HFFc6 (cell line): ENCODE results near the gene SUN3. TPM values are rescaled to one million over a fixed set of nuclear protein-coding genes. Genes with fewer than 3 reads are reported as not detected.
A peak's percentile ranks its signal among the peaks of the same experiment; 100 is the strongest.

Source experiments
- DNase-seq: peaks from one replicate; pipeline ENCODE4 v3.0.0-alpha.2; 2018
- H3K27ac Mint-ChIP-seq: 2 replicates; pipeline ENCODE4 v1.8.0; 2020; ENCODE audit warnings: mild to moderate bottlenecking, mixed read lengths
- H3K27me3 Mint-ChIP-seq: 2 replicates; pipeline ENCODE4 v1.8.0; 2021; ENCODE audit warnings: mild to moderate bottlenecking, moderate library complexity, mixed read lengths; ENCODE audit not compliant: insufficient read depth
- H3K36me3 Mint-ChIP-seq: 2 replicates; pipeline ENCODE4 v1.8.0; 2021; ENCODE audit warnings: low read depth, mixed read lengths
- H3K4me1 Mint-ChIP-seq: 2 replicates; pipeline ENCODE4 v1.8.0; 2020; ENCODE audit warnings: low read depth, mixed read lengths
- H3K4me3 Mint-ChIP-seq: 2 replicates; pipeline ENCODE4 v1.8.0; 2020; ENCODE audit warnings: mild to moderate bottlenecking, moderate library complexity, mixed read lengths
- H3K9me3 Mint-ChIP-seq: 2 replicates; pipeline ENCODE4 v1.8.0; 2020; ENCODE audit warnings: mild to moderate bottlenecking, mixed read lengths
- total RNA-seq, 6 experiments: library from RNA; stranded (reverse); fragmentation: NEBNext Ultra II Directional; extraction: Animal tissue kit (Norgen Biotek cat#: 25700); gene quantifications; 2 replicates in 1 of 6; 3 replicates in 5 of 6; pipeline ENCODE4 v1.2.3, GENCODE V29; 2021
- TF ChIP-seq, protein P1 (sequence below): fragments of 200-600 bp; sonication (generic); IDR thresholded peaks from 2 replicates; pipeline ENCODE4 v1.5.0; 2021; ENCODE audit warnings: antibody characterized with exemption, mild to moderate bottlenecking

SUN3 gene
- total RNA-seq, 6 experiments from 2014 or later, result 1.1 to 2.1 (median 1.7) TPM; not detected in 2

DNA sequence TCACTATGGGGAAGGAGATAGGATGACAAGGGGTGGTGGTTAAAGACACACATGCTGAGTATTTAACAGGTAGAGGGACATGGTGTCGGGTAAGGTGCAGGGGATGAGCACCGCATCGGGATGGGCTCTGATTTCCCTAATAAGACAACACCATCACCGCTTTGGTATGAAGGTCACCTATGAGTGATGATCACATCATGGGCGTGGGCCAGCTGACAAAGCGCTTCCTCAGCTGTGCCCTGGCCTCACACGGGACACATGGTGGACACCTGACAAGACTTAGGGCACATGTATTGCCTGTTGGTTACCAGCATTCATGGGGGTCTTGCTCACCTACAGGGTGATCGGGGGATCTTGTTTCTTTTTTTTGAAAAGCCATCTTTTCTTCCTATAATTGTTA, 19.2 kb upstream of the SUN3 start:
- no peak overlapping the region for H3K4me3 Mint-ChIP-seq

DNA sequence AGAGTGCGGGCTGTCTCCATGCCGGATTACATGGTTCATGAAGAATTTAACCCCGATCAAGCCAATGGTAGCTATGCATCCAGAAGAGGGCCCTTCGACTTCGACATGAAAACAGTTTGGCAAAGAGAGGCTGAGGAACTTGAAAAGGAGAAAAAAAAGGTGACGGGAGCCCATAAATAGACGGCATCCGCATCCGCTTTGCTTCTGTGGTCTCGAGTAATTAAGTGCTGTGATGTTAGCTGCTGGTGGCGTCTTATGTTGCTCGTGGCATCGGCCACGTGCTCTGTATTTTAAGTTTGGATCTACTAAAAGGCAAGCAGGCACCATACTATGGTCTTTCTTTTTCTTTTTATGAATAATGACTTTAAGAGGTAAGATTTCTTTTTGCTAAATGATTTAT, 17.6 kb upstream of the SUN3 start:
- Mint-ChIP-seq H3K27ac (no peak overlapping the region), H3K4me3 (no peak overlapping the region), H3K4me1 (peaks cover 33% of the 10 kb centered on the region), H3K27me3 (peaks cover 7% of the 10 kb centered on the region), H3K9me3 (no peaks in the 10 kb centered on the region), H3K36me3 (no peaks in the 10 kb centered on the region)
- TF ChIP-seq, protein P1, sequence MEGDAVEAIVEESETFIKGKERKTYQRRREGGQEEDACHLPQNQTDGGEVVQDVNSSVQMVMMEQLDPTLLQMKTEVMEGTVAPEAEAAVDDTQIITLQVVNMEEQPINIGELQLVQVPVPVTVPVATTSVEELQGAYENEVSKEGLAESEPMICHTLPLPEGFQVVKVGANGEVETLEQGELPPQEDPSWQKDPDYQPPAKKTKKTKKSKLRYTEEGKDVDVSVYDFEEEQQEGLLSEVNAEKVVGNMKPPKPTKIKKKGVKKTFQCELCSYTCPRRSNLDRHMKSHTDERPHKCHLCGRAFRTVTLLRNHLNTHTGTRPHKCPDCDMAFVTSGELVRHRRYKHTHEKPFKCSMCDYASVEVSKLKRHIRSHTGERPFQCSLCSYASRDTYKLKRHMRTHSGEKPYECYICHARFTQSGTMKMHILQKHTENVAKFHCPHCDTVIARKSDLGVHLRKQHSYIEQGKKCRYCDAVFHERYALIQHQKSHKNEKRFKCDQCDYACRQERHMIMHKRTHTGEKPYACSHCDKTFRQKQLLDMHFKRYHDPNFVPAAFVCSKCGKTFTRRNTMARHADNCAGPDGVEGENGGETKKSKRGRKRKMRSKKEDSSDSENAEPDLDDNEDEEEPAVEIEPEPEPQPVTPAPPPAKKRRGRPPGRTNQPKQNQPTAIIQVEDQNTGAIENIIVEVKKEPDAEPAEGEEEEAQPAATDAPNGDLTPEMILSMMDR, result no peak
- DNase-seq, result no peak

More for the DNA sequence above, 19.2 kb upstream of the SUN3 start:
- Mint-ChIP-seq H3K27me3 (peaks cover 7% of the 10 kb centered on the region), H3K36me3 (no peaks in the 10 kb centered on the region), H3K9me3 (no peaks in the 10 kb centered on the region), H3K27ac (no peak overlapping the region), H3K4me1 (peaks cover 28% of the 10 kb centered on the region)
- DNase-seq, result no peak
- TF ChIP-seq, protein P1, result no peak

DNA sequence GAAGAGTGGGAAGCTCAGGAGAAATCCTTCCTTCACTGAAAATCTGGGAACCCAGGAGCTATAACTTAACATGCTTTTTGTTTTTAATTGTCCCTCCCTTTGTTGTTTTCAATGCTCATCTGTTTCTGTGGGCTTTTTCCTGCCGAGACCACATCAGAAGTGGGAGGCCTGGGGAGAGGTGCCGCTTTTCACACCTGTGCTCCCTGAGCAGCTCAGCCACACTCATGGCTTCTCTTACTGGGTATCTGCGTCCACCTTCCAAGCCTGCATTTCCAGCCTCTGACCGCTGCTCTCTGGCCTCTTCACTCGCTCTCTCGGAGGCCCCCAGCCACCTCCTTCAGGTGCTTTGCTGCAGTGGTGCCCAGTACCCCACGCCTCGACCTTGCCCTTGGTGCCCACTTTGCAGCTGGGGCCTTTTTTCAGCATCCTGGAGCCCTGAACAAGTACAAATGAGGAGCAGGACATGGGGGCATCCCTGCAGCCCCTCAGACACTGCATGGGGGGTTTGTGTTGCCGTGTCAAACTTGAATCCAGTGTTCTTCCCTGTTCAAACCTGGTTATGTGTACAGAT, 16.4 kb upstream of the SUN3 start:
- Mint-ChIP-seq H3K27me3 (peaks cover 7% of the 10 kb centered on the region), H3K4me1 (peaks cover 44% of the 10 kb centered on the region)
- TF ChIP-seq, protein P1, result no peak

DNA sequence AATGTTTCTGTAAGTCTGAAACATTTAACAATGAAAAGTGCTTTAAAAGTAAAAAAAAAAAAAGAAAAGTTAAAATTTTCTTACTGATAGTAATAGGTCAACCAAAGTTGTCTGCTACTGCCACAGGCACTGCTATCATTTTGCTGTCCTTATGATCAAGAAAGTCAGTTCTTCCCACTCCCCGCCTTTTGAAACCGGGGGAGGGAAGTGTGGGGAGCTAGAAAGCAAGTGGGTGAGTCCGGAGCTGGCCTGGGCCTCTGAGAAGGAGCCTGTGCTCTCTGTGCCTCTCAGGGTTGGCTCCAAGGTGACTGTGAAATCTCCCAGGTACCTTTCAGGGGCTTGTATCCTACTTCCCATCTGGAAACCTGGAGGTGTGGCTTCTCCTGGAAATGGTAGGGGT, 13.7 kb upstream of the SUN3 start:
- Mint-ChIP-seq H3K4me3 (no peak overlapping the region), H3K27me3 (peaks cover 4% of the 10 kb centered on the region; the same call in 1 of the 2 replicates), H3K27ac (peak overlapping the region; percentile 34; the same call in 1 of the 2 replicates), H3K4me1 (peaks cover 33% of the 10 kb centered on the region), H3K9me3 (no peaks in the 10 kb centered on the region), H3K36me3 (no peaks in the 10 kb centered on the region)
- DNase-seq, result no peak
- TF ChIP-seq, protein P1, result no peak

More for the DNA sequence above, 16.4 kb upstream of the SUN3 start:
- Mint-ChIP-seq H3K4me3 (no peak overlapping the region), H3K36me3 (no peaks in the 10 kb centered on the region), H3K9me3 (no peaks in the 10 kb centered on the region), H3K27ac (no peak overlapping the region; the same call in 1 of the 2 replicates)
- DNase-seq, result no peak

DNA sequence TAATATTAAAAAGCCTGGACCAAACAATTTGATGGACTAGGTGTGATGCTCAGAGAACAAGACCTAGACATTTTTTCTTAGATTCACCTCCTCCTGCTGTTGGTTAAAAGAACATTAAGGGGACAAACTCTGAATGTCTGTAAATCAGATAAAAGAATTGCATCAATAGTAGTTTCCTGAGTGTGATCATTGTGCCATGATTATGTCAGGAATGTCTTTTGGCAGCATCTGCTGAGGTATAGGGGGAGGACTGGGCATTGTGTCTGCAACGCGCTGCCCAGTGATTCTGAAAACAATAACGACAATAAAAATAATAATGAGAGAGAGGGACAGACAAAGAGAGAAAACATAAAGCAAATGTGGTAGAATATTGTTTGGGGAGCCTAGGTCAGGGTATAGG, 13.3 kb upstream of the SUN3 start:
- TF ChIP-seq, protein P1, result no peak
- H3K27ac Mint-ChIP-seq, result peak overlapping the region; percentile 85
- peaks cover 4% of the 10 kb centered on the region; the same call in 1 of the 2 replicates for H3K27me3 Mint-ChIP-seq
- no peaks in the 10 kb centered on the region for H3K9me3 Mint-ChIP-seq
- peak; percentile 27 for DNase-seq
- H3K4me1 Mint-ChIP-seq, result peaks cover 33% of the 10 kb centered on the region
- no peaks in the 10 kb centered on the region for H3K36me3 Mint-ChIP-seq
- H3K4me3 Mint-ChIP-seq, result peak overlapping the region; percentile 62

DNA sequence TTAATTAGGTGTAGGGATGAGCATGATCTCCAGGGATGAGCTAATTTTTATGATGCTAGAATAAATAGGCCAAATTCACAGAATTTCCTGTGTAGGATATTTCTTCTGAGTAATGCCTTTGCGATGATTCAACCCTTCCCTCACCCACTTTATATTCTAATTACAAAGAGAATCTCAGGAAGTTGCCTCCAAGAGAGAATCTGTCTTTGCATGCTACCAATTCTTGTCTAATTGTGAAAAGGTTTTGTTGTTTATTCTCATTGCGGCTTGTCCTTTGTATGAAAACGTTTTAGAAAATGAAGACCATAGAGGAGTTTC, 12.7 kb upstream of the SUN3 start:
- Mint-ChIP-seq H3K36me3 (no peaks in the 10 kb centered on the region), H3K27ac (peak overlapping the region; percentile 85), H3K9me3 (no peaks in the 10 kb centered on the region), H3K4me1 (peaks cover 33% of the 10 kb centered on the region), H3K4me3 (peak overlapping the region; percentile 62), H3K27me3 (peaks cover 7% of the 10 kb centered on the region; the same call in 1 of the 2 replicates)
- TF ChIP-seq, protein P1, result no peak
- peak; percentile 64 for DNase-seq
